SJSA1 (cell line): ENCODE results near the gene PRKN. TPM values are rescaled to one million over a fixed set of nuclear protein-coding genes. Genes with fewer than 3 reads are reported as not detected.

Experiments used
- DNase-seq, 2 experiments: peaks; one replicate each; pipeline ENCODE4 v3.0.0-alpha.2; 2015 to 2020; ENCODE audit warnings: low spot score in 2 of 2, low read depth in 1 of 2
- H3K27ac ChIP-seq: fragments of 250-450 bp; sonication (Bioruptor Pico); 2 replicates; pipeline ENCODE4 v1.5.1; 2020; ENCODE audit warnings: mild to moderate bottlenecking, moderate library complexity
- H3K27me3 ChIP-seq: fragments of 250-450 bp; sonication (Bioruptor Pico); replicated peaks from 2 replicates; pipeline ENCODE4 v1.5.1; 2020; ENCODE audit warnings: mild to moderate bottlenecking, moderate library complexity
- H3K36me3 ChIP-seq: fragments of 250-450 bp; sonication (Bioruptor Pico); 2 replicates; pipeline ENCODE4 v1.5.1; 2020; ENCODE audit warnings: mild to moderate bottlenecking
- H3K4me1 ChIP-seq: fragments of 250-450 bp; sonication (Bioruptor Pico); replicated peaks from 2 replicates; pipeline ENCODE4 v1.6.1; 2021; ENCODE audit warnings: mild to moderate bottlenecking
- H3K4me3 ChIP-seq: fragments of 250-450 bp; sonication (Bioruptor Pico); 2 replicates; pipeline ENCODE4 v1.5.1; 2020; ENCODE audit warnings: mild to moderate bottlenecking
- H3K9me3 ChIP-seq: fragments of 250-450 bp; sonication (Bioruptor Pico); replicated peaks from 2 replicates; pipeline ENCODE4 v1.5.1; 2020; ENCODE audit warnings: mild to moderate bottlenecking
- total RNA-seq: library from RNA; depleted of rRNA; stranded (reverse); fragments of >200 nt; shearing (Covaris generic); gene quantifications from 2 replicates; pipeline ENCODE4 v1.2.3, GENCODE V29; 2014

PRKN gene
- total RNA-seq, 1 experiment from 2014 or later = not detected

DNA sequence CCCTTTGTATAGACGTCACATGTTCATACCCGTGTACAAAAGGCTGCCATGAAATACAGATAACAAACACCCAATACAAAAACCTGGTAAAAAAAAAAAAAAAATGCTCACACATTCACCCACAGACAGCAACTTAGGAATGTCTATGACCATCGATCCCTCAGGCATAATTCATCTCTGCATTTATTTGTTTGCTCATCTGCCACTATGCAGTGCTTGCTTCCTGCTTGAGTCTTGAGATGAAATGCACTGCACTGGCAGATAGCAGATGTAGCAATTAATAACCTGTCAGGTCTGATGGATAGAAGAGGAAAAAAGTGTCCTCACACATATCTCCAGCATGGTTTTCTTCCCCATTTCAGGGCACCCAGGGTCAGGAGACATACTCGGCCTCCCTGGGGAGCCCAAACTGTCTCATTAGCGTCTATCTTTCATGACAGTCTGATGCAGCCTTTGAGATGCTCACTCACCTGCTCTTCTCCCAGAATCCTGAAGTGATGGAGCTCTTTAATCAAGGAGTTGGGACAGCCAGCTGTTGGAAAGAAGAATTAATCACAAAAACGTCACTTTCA, 1158.6 kb downstream of the PRKN start:
- Histone ChIP-seq H3K4me1 (no peaks in the 10 kb centered on the region), H3K36me3 (no peaks in the 10 kb centered on the region), H3K27ac (no peak overlapping the region), H3K4me3 (no peak overlapping the region), H3K27me3 (no peaks in the 10 kb centered on the region), H3K9me3 (no peaks in the 10 kb centered on the region)
- DNase-seq = no peak

- H3K36me3 ChIP-seq = no peaks in the 10 kb centered on the region
- H3K9me3 ChIP-seq = no peaks in the 10 kb centered on the region
- no peak overlapping the region for H3K4me3 ChIP-seq
- DNase-seq = no peak
- H3K27ac ChIP-seq = no peak overlapping the region
- no peaks in the 10 kb centered on the region for H3K4me1 ChIP-seq
- H3K27me3 ChIP-seq = no peaks in the 10 kb centered on the region
Measured at GRCh38 chr6:161564952-161565351, 1162.6 kb downstream of the PRKN start.

- H3K36me3 ChIP-seq = no peaks in the 10 kb centered on the region
- DNase-seq = no peak
- H3K27me3 ChIP-seq = no peaks in the 10 kb centered on the region
- no peak overlapping the region for H3K4me3 ChIP-seq
- no peaks in the 10 kb centered on the region for H3K4me1 ChIP-seq
- H3K9me3 ChIP-seq = no peaks in the 10 kb centered on the region
- no peak overlapping the region for H3K27ac ChIP-seq
Measured at GRCh38 chr6:161561908-161562307, 1165.7 kb downstream of the PRKN start.

GRCh38 chr6:161557333-161558107, 1170.0 kb downstream of the PRKN start:
- Histone ChIP-seq H3K4me3 (no peak overlapping the region), H3K27ac (no peak overlapping the region), H3K9me3 (peaks cover 3% of the 10 kb centered on the region; the same call in 1 of the 2 replicates), H3K36me3 (no peaks in the 10 kb centered on the region), H3K4me1 (no peaks in the 10 kb centered on the region), H3K27me3 (no peaks in the 10 kb centered on the region)
- no peak for DNase-seq

DNA sequence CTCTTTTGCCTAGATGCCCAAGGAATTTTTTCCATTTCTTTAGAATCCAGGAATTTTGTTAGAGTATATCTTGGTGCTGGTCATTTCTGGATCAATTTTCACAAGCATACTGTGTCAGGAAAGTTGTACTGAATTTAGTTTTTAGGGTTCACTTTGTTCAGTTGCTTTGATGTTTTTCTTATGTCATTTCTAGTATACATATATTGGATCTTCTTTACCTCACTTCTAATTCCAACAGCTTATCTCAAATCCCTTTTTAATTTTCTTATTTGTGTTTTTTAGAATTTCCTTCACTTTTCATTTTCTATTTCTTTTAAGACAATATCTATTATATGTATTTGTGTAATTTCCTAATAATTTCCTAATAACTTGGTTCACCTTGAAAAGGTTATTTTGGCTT, 1172.7 kb downstream of the PRKN start:
- no peak overlapping the region for H3K4me3 ChIP-seq
- H3K27ac ChIP-seq = no peak overlapping the region
- no peaks in the 10 kb centered on the region for H3K4me1 ChIP-seq
- no peaks in the 10 kb centered on the region for H3K27me3 ChIP-seq
- no peak for DNase-seq
- H3K9me3 ChIP-seq = peaks cover 3% of the 10 kb centered on the region; the same call in 1 of the 2 replicates
- no peaks in the 10 kb centered on the region for H3K36me3 ChIP-seq

DNA sequence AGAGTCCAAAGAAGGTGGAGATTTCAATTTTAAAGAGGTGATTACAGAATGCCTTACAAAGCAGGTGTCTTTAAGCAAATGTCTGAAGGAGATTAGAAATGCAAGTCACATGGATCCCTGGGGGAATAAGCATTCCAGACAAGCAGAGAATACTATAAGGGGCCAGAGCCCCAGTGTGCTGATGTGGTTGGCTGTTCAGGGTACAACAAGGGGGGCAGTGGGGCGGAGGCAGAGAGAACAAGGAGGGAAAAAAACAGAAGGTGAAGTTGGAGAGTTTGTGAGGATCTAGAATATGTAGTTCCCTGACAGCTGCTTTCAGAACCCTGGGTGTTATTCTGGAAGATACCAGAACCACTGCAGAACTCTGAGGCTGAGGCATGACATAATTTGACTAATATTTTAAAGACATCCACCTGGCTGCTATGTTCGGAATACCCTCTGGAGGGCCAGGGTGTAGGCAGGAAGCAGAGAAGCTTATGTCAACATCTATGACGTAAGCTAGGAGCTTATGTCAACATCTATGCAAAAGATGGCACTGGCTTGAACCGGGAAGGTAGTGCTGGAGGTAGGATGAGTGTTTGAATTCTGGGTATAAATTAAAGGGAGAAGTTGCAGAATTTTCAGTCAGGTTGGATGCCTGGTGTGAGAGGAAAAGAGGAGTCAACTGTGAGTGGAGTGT, 1177.5 kb downstream of the PRKN start:
- H3K27ac ChIP-seq = no peak overlapping the region
- no peak for DNase-seq
- peaks cover 33% of the 10 kb centered on the region for H3K4me1 ChIP-seq

GRCh38 chr6:161548713-161549296, 1178.8 kb downstream of the PRKN start:
- no peak overlapping the region for H3K27ac ChIP-seq
- H3K27me3 ChIP-seq = no peaks in the 10 kb centered on the region
- H3K4me1 ChIP-seq = peaks cover 46% of the 10 kb centered on the region
- H3K4me3 ChIP-seq = no peak overlapping the region
- no peak for DNase-seq
- H3K9me3 ChIP-seq = no peaks in the 10 kb centered on the region
- H3K36me3 ChIP-seq = no peaks in the 10 kb centered on the region

More for the DNA sequence above, 1177.5 kb downstream of the PRKN start:
- no peaks in the 10 kb centered on the region for H3K36me3 ChIP-seq
- H3K27me3 ChIP-seq = no peaks in the 10 kb centered on the region
- peaks cover 3% of the 10 kb centered on the region; the same call in 1 of the 2 replicates for H3K9me3 ChIP-seq
- no peak overlapping the region for H3K4me3 ChIP-seq

DNA sequence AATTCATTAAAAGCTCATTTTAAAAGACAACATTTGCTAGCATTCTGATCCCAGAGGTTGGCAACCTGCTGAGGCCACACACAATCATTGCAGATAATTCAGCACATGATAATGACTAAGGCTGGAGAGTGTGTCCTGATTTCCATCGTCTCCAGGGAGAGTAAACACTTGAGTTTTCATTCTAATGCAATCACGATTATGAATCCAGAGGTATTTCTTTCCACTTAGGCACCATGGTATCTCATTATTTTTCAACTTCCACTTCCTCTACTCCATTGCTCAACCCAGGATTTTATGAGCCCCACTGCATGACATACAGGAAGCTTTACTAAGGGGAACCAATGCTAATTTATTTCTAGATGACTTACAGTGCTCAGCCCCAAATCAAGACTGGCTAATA, 1179.9 kb downstream of the PRKN start:
- Histone ChIP-seq H3K4me3 (no peak overlapping the region), H3K4me1 (peaks cover 56% of the 10 kb centered on the region), H3K27ac (peak overlapping the region; percentile 97), H3K27me3 (no peaks in the 10 kb centered on the region), H3K9me3 (no peaks in the 10 kb centered on the region), H3K36me3 (no peaks in the 10 kb centered on the region)
- DNase-seq = peak in 1 of 2 experiments; percentile 58

- DNase-seq = no peak
- H3K27me3 ChIP-seq = no peaks in the 10 kb centered on the region
- no peak overlapping the region for H3K4me3 ChIP-seq
Measured at GRCh38 chr6:161546632-161547031, 1180.9 kb downstream of the PRKN start.

GRCh38 chr6:161545741-161546140, 1181.8 kb downstream of the PRKN start:
- peak in 1 of 2 experiments; percentile 80 for DNase-seq
- Histone ChIP-seq H3K27ac (peak overlapping the region; percentile 97), H3K4me1 (peaks cover 63% of the 10 kb centered on the region), H3K9me3 (no peaks in the 10 kb centered on the region), H3K4me3 (no peak overlapping the region), H3K27me3 (no peaks in the 10 kb centered on the region), H3K36me3 (no peaks in the 10 kb centered on the region)

More at GRCh38 chr6:161546632-161547031, 1180.9 kb downstream of the PRKN start:
- Histone ChIP-seq H3K36me3 (no peaks in the 10 kb centered on the region), H3K9me3 (no peaks in the 10 kb centered on the region), H3K4me1 (peaks cover 63% of the 10 kb centered on the region), H3K27ac (peak overlapping the region; percentile 97)

- Histone ChIP-seq H3K36me3 (no peaks in the 10 kb centered on the region), H3K27ac (peak overlapping the region; percentile 97), H3K9me3 (no peaks in the 10 kb centered on the region), H3K27me3 (no peaks in the 10 kb centered on the region), H3K4me1 (peaks cover 63% of the 10 kb centered on the region), H3K4me3 (no peak overlapping the region)
- DNase-seq = peak; percentile 80 to 95
Measured at GRCh38 chr6:161544801-161545480, 1182.6 kb downstream of the PRKN start.

DNA sequence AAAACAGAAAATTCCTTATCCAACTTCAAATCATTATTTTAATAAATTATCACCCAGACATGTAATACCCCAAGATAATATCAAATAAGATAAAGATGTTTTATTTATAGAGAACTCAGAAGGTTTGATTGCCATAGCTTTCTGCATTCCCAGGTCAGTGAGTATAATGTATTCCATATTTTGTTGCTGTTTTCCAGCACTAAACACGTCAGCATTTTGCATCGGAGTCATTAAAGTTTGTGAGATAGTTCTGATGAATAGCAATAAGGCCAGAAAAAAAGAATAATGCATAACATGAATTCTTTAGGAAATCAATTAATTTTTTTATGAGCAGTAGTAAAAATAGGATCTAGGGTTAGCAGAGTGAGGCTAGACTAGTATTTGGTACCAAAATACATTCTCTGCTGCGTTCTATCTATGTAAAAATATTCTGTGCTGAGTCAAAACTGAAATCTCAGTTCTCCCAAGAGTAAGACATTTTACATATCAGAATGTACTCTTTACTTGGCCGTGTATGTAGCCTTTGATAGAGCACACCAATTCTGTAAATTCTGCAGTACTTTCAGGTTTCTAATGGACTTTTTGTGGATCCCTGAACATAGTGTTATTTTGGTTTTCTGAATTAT, 1183.8 kb downstream of the PRKN start:
- Histone ChIP-seq H3K9me3 (no peaks in the 10 kb centered on the region), H3K27me3 (no peaks in the 10 kb centered on the region), H3K36me3 (no peaks in the 10 kb centered on the region), H3K4me3 (no peak overlapping the region), H3K27ac (peak overlapping the region; percentile 97), H3K4me1 (peaks cover 63% of the 10 kb centered on the region)
- DNase-seq = no peak
